ENCODE measurements around the gene PRTN3.

Gene PRTN3

DNA sequence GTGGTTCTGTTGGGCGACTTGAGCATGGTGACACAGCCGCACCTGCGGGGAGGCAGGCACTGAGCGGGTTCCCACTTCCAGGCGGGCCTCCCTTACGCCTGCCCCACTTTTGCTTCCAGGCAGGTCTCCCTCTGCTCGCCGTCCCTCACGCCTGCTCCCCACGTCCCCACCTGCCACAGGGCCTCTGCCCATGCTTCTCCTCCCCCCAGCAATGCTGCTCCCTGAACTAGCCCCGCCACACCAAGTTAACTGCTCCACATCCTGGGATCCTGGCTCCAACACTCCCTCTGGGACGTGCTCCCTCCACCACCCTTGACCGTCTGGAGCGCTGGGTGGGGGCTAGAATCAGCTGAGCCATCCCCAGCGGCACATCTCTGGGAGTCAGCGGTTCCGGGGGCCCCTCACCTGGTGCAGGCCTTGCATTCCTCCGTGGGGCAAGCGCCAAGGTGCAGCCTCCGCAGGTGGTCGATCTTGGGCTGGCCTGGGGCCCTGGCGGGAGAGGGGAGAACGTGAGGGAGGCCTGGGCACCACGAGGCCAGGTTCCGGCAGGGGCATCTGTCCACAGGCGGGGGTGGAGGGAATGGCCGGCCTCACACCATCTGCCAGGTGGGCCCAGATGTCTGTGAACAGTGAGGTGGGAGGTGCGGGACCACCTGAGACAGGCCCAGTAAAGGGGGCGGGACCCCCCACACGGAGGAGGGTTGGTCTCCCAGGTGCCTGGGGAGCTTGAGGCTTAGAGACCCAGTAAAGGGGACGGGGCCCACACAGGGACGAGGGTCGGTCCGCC lies 27.9 kb downstream of the PRTN3 start:
- peak overlapping the region; percentile 49 for H3K27ac ChIP-seq
- TF ChIP-seq, protein P1, sequence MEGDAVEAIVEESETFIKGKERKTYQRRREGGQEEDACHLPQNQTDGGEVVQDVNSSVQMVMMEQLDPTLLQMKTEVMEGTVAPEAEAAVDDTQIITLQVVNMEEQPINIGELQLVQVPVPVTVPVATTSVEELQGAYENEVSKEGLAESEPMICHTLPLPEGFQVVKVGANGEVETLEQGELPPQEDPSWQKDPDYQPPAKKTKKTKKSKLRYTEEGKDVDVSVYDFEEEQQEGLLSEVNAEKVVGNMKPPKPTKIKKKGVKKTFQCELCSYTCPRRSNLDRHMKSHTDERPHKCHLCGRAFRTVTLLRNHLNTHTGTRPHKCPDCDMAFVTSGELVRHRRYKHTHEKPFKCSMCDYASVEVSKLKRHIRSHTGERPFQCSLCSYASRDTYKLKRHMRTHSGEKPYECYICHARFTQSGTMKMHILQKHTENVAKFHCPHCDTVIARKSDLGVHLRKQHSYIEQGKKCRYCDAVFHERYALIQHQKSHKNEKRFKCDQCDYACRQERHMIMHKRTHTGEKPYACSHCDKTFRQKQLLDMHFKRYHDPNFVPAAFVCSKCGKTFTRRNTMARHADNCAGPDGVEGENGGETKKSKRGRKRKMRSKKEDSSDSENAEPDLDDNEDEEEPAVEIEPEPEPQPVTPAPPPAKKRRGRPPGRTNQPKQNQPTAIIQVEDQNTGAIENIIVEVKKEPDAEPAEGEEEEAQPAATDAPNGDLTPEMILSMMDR (conservative IDR thresholded peaks at IDR 0.05): no peak
- no peak for TF ChIP-seq ZFX (IDR thresholded peaks at IDR 0.05)

- TF ChIP-seq, protein P1 (conservative IDR thresholded peaks at IDR 0.05): no peak
- TF ChIP-seq ZFX (IDR thresholded peaks at IDR 0.05): no peak
- H3K27ac ChIP-seq: peak overlapping the region; percentile 49
Observed at GRCh38 chr19:869245-870177, 28.7 kb downstream of the PRTN3 start.

GRCh38 chr19:870314-870713 lies 29.5 kb downstream of the PRTN3 start:
- TF ChIP-seq ZFX (IDR thresholded peaks at IDR 0.05): no peak
- TF ChIP-seq, protein P1 (conservative IDR thresholded peaks at IDR 0.05): no peak
- peak overlapping the region; percentile 49 for H3K27ac ChIP-seq

GRCh38 chr19:870963-871401 lies 30.2 kb downstream of the PRTN3 start:
- no peak overlapping the region for H3K27ac ChIP-seq
- TF ChIP-seq, protein P1 (conservative IDR thresholded peaks at IDR 0.05): no peak
- no peak for TF ChIP-seq ZFX (IDR thresholded peaks at IDR 0.05)

DNA sequence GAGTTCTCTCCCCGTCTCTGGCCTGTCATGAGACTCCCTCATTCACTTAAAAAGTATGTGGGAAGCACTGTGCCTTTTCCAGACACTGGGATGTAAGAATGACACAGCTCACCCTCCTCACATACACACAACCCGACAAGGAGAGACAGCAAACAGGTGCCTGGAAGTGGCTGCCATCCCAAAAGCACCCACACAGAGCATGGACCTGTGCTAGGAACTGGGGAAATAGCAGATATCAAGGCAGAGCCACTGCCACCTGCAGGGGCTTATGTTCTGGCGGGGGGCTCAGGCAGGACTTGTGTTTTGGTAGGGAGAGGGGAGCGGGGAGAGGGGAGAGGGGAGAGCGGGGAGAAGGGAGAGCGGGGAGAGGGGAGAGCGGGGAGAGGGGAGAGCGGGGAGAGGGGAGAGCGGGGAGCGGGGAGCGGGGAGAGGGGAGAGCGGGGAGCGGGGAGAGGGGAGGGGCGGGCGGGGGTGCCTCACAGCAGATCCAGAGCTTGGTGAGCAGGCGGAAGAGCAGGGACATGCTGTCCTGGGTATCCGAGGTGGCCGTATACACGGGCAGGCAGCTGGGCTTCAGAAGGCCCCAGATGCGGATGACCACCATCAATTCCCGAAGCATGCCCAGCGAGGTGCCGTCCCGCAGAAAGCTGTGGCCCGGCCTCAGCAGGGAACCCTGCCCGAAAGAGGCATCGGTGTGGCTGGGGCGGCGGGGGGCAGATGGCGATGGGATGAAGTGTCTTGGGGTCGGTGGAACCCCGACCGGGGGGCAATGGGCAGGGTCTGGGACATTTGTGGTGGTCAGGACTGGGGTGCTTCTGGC lies 30.9 kb downstream of the PRTN3 start:
- TF ChIP-seq, protein P1 (conservative IDR thresholded peaks at IDR 0.05): no peak
- TF ChIP-seq ZFX (IDR thresholded peaks at IDR 0.05): no peak
- peak overlapping the region; percentile 6 for H3K27ac ChIP-seq

- TF ChIP-seq, protein P1 (conservative IDR thresholded peaks at IDR 0.05): no peak
- TF ChIP-seq ZFX (IDR thresholded peaks at IDR 0.05): no peak
- H3K27ac ChIP-seq: peak overlapping the region; percentile 6
Observed at GRCh38 chr19:872266-872951, 31.6 kb downstream of the PRTN3 start.

Data from C4-2B (cell line).